AG09319 (cell line): Measurements from ENCODE around the gene TBC1D22A.

ENCODE experiments used
- DNase-seq: peaks from one replicate; pipeline ENCODE4 v3.0.0-alpha.2; 2010; ENCODE audit warnings: low read depth; ENCODE audit errors: extremely low read depth
- CTCF ChIP-seq: IDR thresholded peaks from 2 replicates; pipeline ENCODE4 v1.5.1; 2011; ENCODE audit warnings: low read depth, mild to moderate bottlenecking, inconsistent platforms, low read length, moderate library complexity

The TBC1D22A gene

GRCh38 chr22:47174096-47174495 lies 411.6 kb downstream of the TBC1D22A start:
- TF ChIP-seq CTCF = no peak
- no peak for DNase-seq

- TF ChIP-seq CTCF = no peak
- DNase-seq = no peak
These were observed 412.2 kb downstream of the TBC1D22A start for GRCh38 chr22:47174671-47175112.

GRCh38 chr22:47175151-47176025 lies 412.9 kb downstream of the TBC1D22A start:
- no peak for TF ChIP-seq CTCF
- no peak for DNase-seq

GRCh38 chr22:47176026-47176389 lies 413.6 kb downstream of the TBC1D22A start:
- no peak for TF ChIP-seq CTCF

GRCh38 chr22:47176573-47177333 lies 414.3 kb downstream of the TBC1D22A start:
- TF ChIP-seq CTCF = no peak
- DNase-seq = no peak

More at GRCh38 chr22:47176026-47176389, 413.6 kb downstream of the TBC1D22A start:
- DNase-seq = no peak

GRCh38 chr22:47177334-47177815 lies 414.9 kb downstream of the TBC1D22A start:
- TF ChIP-seq CTCF = no peak
- no peak for DNase-seq

- no peak for DNase-seq
- no peak for TF ChIP-seq CTCF
These were observed 415.9 kb downstream of the TBC1D22A start for GRCh38 chr22:47178339-47178738.
